ENCODE results near the gene ANKRD29.

GRCh38 chr18:23595591-23595990, 67.1 kb downstream of the ANKRD29 start:
- TF ChIP-seq CTCF (IDR thresholded peaks at IDR 0.05) (no peak), POLR2A (IDR thresholded peaks at IDR 0.05) (no peak)

Data from testis (tissue), 2 donors.